HG03095 (cell line): ENCODE measurements around the gene RNF135.
"Not testable (repeated sequence)": the region's sequence is repeated elsewhere in the genome, so short reads cannot be mapped to it uniquely, and the experiment has no call there.

ENCODE experiments used
- ATAC-seq: cut with Tn5 transposase; IDR thresholded peaks from one replicate; pipeline ENCODE4 v1.9.1; 2021; ENCODE audit warnings: moderate library complexity; ENCODE audit not compliant: unreplicated experiment

The RNF135 gene

GRCh38 chr17:30970831-30971567 is at the start of gene RNF135:
RNF135 (plus strand) TSS chr17:30971039; CDS start chr17:30971074, 35 bp downstream.
- ATAC-seq, result peak; percentile 57

GRCh38 chr17:30921544-30922196 is 49.2 kb upstream of the RNF135 start, which contains the start of gene ADAP2:
ADAP2 (plus strand) TSS chr17:30921945; CDS start chr17:30922015, 70 bp downstream.
- ATAC-seq, result no peak

- no peak for ATAC-seq
Observed at GRCh38 chr17:30922235-30923030, 48.4 kb upstream of the RNF135 start.

- no peak for ATAC-seq
Observed at GRCh38 chr17:30924341-30924740, 46.5 kb upstream of the RNF135 start.

GRCh38 chr17:30926516-30926915 is 44.3 kb upstream of the RNF135 start:
- no peak for ATAC-seq

GRCh38 chr17:30927756-30928155 is 43.1 kb upstream of the RNF135 start:
- ATAC-seq, result no peak

GRCh38 chr17:30928584-30928983 is 42.3 kb upstream of the RNF135 start:
- ATAC-seq, result no peak

- no peak for ATAC-seq
Observed at GRCh38 chr17:30929081-30929633, 41.7 kb upstream of the RNF135 start.

- not testable (repeated sequence) for ATAC-seq
Observed at GRCh38 chr17:30929861-30930260, 41.0 kb upstream of the RNF135 start.

- ATAC-seq, result no peak
Observed at GRCh38 chr17:30930495-30930894, 40.3 kb upstream of the RNF135 start.

- not testable (repeated sequence) for ATAC-seq
Observed at GRCh38 chr17:30931582-30931981, 39.3 kb upstream of the RNF135 start.

- no peak for ATAC-seq
Observed at GRCh38 chr17:30933966-30934365, 36.9 kb upstream of the RNF135 start.

- no peak for ATAC-seq
Observed at GRCh38 chr17:30939051-30939689, 31.7 kb upstream of the RNF135 start.

GRCh38 chr17:30942308-30943079 is 28.3 kb upstream of the RNF135 start:
- no peak for ATAC-seq

GRCh38 chr17:30947796-30948195 is 23.0 kb upstream of the RNF135 start:
- ATAC-seq, result no peak

- ATAC-seq, result no peak
Observed at GRCh38 chr17:30950189-30950588, 20.6 kb upstream of the RNF135 start.

- no peak for ATAC-seq
Observed at GRCh38 chr17:30950669-30951399, 20.0 kb upstream of the RNF135 start.

- no peak for ATAC-seq
Observed at GRCh38 chr17:30952638-30953393, 18.0 kb upstream of the RNF135 start.
